CD14-positive monocyte (primary cell): ENCODE measurements around the gene RNF212. TPM values are rescaled to one million over a fixed set of nuclear protein-coding genes. Genes with fewer than 3 reads are reported as not detected.

ENCODE experiments used
- DNase-seq, 3 donors: peaks; one replicate each; pipeline ENCODE4 v3.0.0-alpha.2; 2011 to 2022
- H2AFZ ChIP-seq: 2 replicates; pipeline ENCODE4 v1.6.0; 2012; ENCODE audit warnings: mild to moderate bottlenecking, low read depth, low read length, inconsistent platforms; ENCODE audit not compliant: insufficient read depth, poor library complexity, severe bottlenecking
- H3K27ac ChIP-seq, 2 donors: 1 replicate in 1 of 2; 2 replicates in 1 of 2; pipeline ENCODE4 v1.5.1; 2012 to 2013; ENCODE audit warnings: low read length in 2 of 2, control low read depth in 1 of 2, inconsistent platforms in 1 of 2, low read depth in 1 of 2, mild to moderate bottlenecking in 1 of 2
- H3K27me3 ChIP-seq, 2 donors: one replicate each; pipeline versions ENCODE4 v1.6.0 to v1.6.1; 2011 to 2013; ENCODE audit warnings: low read length in 2 of 2; ENCODE audit not compliant: control insufficient read depth in 2 of 2, insufficient read depth in 2 of 2
- H3K36me3 ChIP-seq, 2 donors: replicated peaks in 1 of 2; 1 replicate in 1 of 2; 2 replicates in 1 of 2; pipeline versions ENCODE4 v1.5.1 to v1.6.1; 2012 to 2013; ENCODE audit warnings: low read length in 2 of 2, control low read depth in 1 of 2, inconsistent platforms in 1 of 2, mild to moderate bottlenecking in 1 of 2; ENCODE audit not compliant: insufficient read depth in 2 of 2, control insufficient read depth in 1 of 2
- H3K4me1 ChIP-seq, 2 donors: 1 replicate in 1 of 2; 2 replicates in 1 of 2; pipeline versions ENCODE4 v1.5.1 to v1.6.1; 2012 to 2013; ENCODE audit warnings: low read length in 2 of 2, control low read depth in 1 of 2, inconsistent platforms in 1 of 2, mild to moderate bottlenecking in 1 of 2, moderate library complexity in 1 of 2; ENCODE audit not compliant: insufficient read depth in 2 of 2, control insufficient read depth in 1 of 2
- H3K4me2 ChIP-seq: replicated peaks from 2 replicates; pipeline ENCODE3; 2012; ENCODE audit warnings: low read length, moderate library complexity, mild to moderate bottlenecking; ENCODE audit not compliant: poor library complexity, severe bottlenecking; ENCODE audit errors: extremely low read depth
- H3K4me3 ChIP-seq, 3 experiments: fragments of 200-600 bp in 1 of 3; sonication (generic) in 1 of 3; replicated peaks in 1 of 3; 1 replicate in 2 of 3; 2 replicates in 1 of 3; pipeline ENCODE4 v1.5.1; 2011 to 2013; ENCODE audit warnings: low read length in 3 of 3, mild to moderate bottlenecking in 3 of 3, control low read depth in 2 of 3, low read depth in 2 of 3, inconsistent platforms in 1 of 3, moderate library complexity in 1 of 3
- H3K79me2 ChIP-seq: 2 replicates; pipeline ENCODE4 v1.6.0; 2012; ENCODE audit warnings: mild to moderate bottlenecking, control low read depth, inconsistent platforms, low read length, moderate library complexity; ENCODE audit not compliant: insufficient read depth
- H3K9ac ChIP-seq: 2 replicates; pipeline ENCODE4 v1.6.0; 2017; ENCODE audit warnings: low read length, mild to moderate bottlenecking; ENCODE audit not compliant: insufficient read depth, poor library complexity, severe bottlenecking
- H3K9me3 ChIP-seq, 2 donors: replicated peaks in 1 of 2; 1 replicate in 1 of 2; 2 replicates in 1 of 2; pipeline versions ENCODE4 v1.5.1 to v1.6.1; 2012 to 2013; ENCODE audit warnings: low read length in 2 of 2, control low read depth in 1 of 2; ENCODE audit not compliant: control insufficient read depth in 1 of 2, insufficient read depth in 1 of 2
- H4K20me1 ChIP-seq: 2 replicates; pipeline ENCODE4 v1.6.0; 2012; ENCODE audit warnings: mild to moderate bottlenecking, low read length, control low read depth, moderate library complexity; ENCODE audit not compliant: insufficient read depth
- H3K27ac Mint-ChIP-seq, 7 donors: one replicate each; pipeline ENCODE4 v1.8.0; 2020; ENCODE audit warnings: mild to moderate bottlenecking in 7 of 7, mixed read lengths in 7 of 7, moderate library complexity in 6 of 7, inconsistent platforms in 2 of 7
- H3K27me3 Mint-ChIP-seq, 3 donors: one replicate each; pipeline ENCODE4 v1.8.0; 2021 to 2022; ENCODE audit warnings: low read depth in 3 of 3, mild to moderate bottlenecking in 3 of 3, mixed read lengths in 3 of 3, moderate library complexity in 3 of 3, inconsistent platforms in 1 of 3
- H3K36me3 Mint-ChIP-seq, 2 donors: one replicate each; pipeline ENCODE4 v1.8.0; 2020; ENCODE audit warnings: mixed read lengths in 2 of 2, inconsistent platforms in 1 of 2, mild to moderate bottlenecking in 1 of 2
- H3K4me1 Mint-ChIP-seq: one replicate; pipeline ENCODE4 v1.8.0; 2020; ENCODE audit warnings: mild to moderate bottlenecking, mixed read lengths
- H3K4me3 Mint-ChIP-seq, 2 donors: one replicate each; pipeline ENCODE4 v1.8.0; 2020; ENCODE audit warnings: mild to moderate bottlenecking in 2 of 2, mixed read lengths in 2 of 2, moderate library complexity in 1 of 2
- H3K9me3 Mint-ChIP-seq, 7 donors: one replicate each; pipeline ENCODE4 v1.8.0; 2020 to 2022; ENCODE audit warnings: mixed read lengths in 7 of 7, mild to moderate bottlenecking in 6 of 7, moderate library complexity in 6 of 7, inconsistent platforms in 2 of 7
- CTCF ChIP-seq: fragments of 200-600 bp; IDR thresholded peaks from one replicate; pipeline ENCODE4 v1.8.0; 2022; ENCODE audit warnings: antibody characterized with exemption, mild to moderate bottlenecking
- WGBS: methylation state at CpG from one replicate; pipeline ENCODE4 v1.1.5; 2013; ENCODE audit warnings: missing lambda C conversion rate; ENCODE audit not compliant: insufficient coverage; 5-methylcytosine and 5-hydroxymethylcytosine counted together
- intact Hi-C, 2 donors: fragments of 100-400 bp; cut with micrococcal nuclease; formaldehyde crosslinking; loops; one replicate each; pipeline versions ENCODE4 v1.15.0 to v1.15.1; 2023
- polyA plus RNA-seq, 3 donors: library from polyadenylated mRNA; depleted of rRNA in 1 of 3; unstranded in 2 of 3; stranded (reverse) in 1 of 3; fragments of 300-500 nt in 2 of 3; fragments of >200 nt in 1 of 3; fragmentation: Illumina TruSeq in 2 of 3; gene quantifications; 1 replicate in 2 of 3; 2 replicates in 1 of 3; pipeline ENCODE4 v1.2.3, GENCODE V29; 2012 to 2021

The RNF212 gene
- polyA plus RNA-seq, 3 donors, result 0.17 to 0.83 TPM; not detected in 1

- Histone ChIP-seq H3K27me3 (peaks cover 0 to 14% of the 10 kb centered on the region in 2 donors), H3K27ac (no peak overlapping the region), H4K20me1 (no peaks in the 10 kb centered on the region), H3K4me1 (no peaks in the 10 kb centered on the region), H3K4me2 (no peak overlapping the region), H3K9me3 (no peaks in the 10 kb centered on the region), H2AFZ (no peak overlapping the region), H3K36me3 (no peaks in the 10 kb centered on the region), H3K9ac (no peak overlapping the region), H3K79me2 (no peaks in the 10 kb centered on the region), H3K4me3 (no peak overlapping the region)
- Mint-ChIP-seq H3K27ac (no peak overlapping the region), H3K27me3 (peaks cover 10 to 32% (median 32%) of the 10 kb centered on the region in 3 donors), H3K4me3 (no peak overlapping the region), H3K9me3 (peaks cover 0 to 3% (median 0%) of the 10 kb centered on the region in 7 donors), H3K36me3 (no peaks in the 10 kb centered on the region), H3K4me1 (no peaks in the 10 kb centered on the region)
- no peak for TF ChIP-seq CTCF
- intact Hi-C loops, result no loop called here
- WGBS, result 80% methylated on average over 1 of the region's 2 CpGs
- DNase-seq, result no peak
These were observed 4.0 kb downstream of the RNF212 start for GRCh38 chr4:1109333-1109732.

- peaks cover 0 to 3% (median 0%) of the 10 kb centered on the region in 7 donors for H3K9me3 Mint-ChIP-seq
- no peak overlapping the region for H3K27ac ChIP-seq
- H3K4me1 ChIP-seq, result no peaks in the 10 kb centered on the region
- no peak overlapping the region for H3K9ac ChIP-seq
- TF ChIP-seq CTCF, result no peak
- WGBS, result 84% methylated on average over 8 of the region's 10 CpGs
- H3K4me3 Mint-ChIP-seq, result no peak overlapping the region
- no peak for DNase-seq
- H2AFZ ChIP-seq, result no peak overlapping the region
- peaks cover 8 to 26% (median 17%) of the 10 kb centered on the region in 3 donors for H3K27me3 Mint-ChIP-seq
- H3K9me3 ChIP-seq, result no peaks in the 10 kb centered on the region
- H3K4me3 ChIP-seq, result no peak overlapping the region
- H3K4me1 Mint-ChIP-seq, result no peaks in the 10 kb centered on the region
- intact Hi-C loops, result no loop called here
- no peaks in the 10 kb centered on the region for H3K36me3 Mint-ChIP-seq
- no peaks in the 10 kb centered on the region for H4K20me1 ChIP-seq
- peaks cover 0 to 3% of the 10 kb centered on the region in 2 donors for H3K27me3 ChIP-seq
- no peak overlapping the region for H3K4me2 ChIP-seq
- H3K36me3 ChIP-seq, result no peaks in the 10 kb centered on the region
- no peaks in the 10 kb centered on the region for H3K79me2 ChIP-seq
- H3K27ac Mint-ChIP-seq, result no peak overlapping the region
These were observed 7.7 kb downstream of the RNF212 start for GRCh38 chr4:1105662-1106061.
